AG04450 (cell line): ENCODE results near the gene NEK3. TPM values are rescaled to one million over a fixed set of nuclear protein-coding genes. Genes with fewer than 3 reads are reported as not detected.
"Not testable (repeated sequence)": the region's sequence is repeated elsewhere in the genome, so short reads cannot be mapped to it uniquely, and the experiment has no call there.

ENCODE experiments used
- CTCF ChIA-PET: fragments of 300-600, 350-600 bp; formaldehyde crosslinking; extraction: SDS; loops from one replicate; lab custom pipeline; 2022; ENCODE audit warnings: antibody characterized with exemption, inconsistent platforms; lab: Charles Lee
- POLR2A ChIA-PET: fragments of 350-600 bp; formaldehyde crosslinking; extraction: SDS; loops from one replicate; lab custom pipeline; 2021; ENCODE audit warnings: antibody characterized with exemption, inconsistent platforms; lab: Yijun Ruan, JAX
- DNase-seq: peaks from one replicate; pipeline ENCODE4 v3.0.0-alpha.2; 2011; ENCODE audit warnings: low read depth, low spot score
- H3K27ac ChIP-seq: one replicate; pipeline ENCODE4 v1.5.1; 2012; ENCODE audit warnings: low read depth, low read length, control low read depth
- H3K27me3 ChIP-seq: one replicate; pipeline ENCODE4 v1.6.0; 2012; ENCODE audit warnings: low read length; ENCODE audit not compliant: control insufficient read depth, insufficient read depth
- H3K4me3 ChIP-seq: 2 replicates; pipeline ENCODE4 v1.5.1; 2011; ENCODE audit warnings: mild to moderate bottlenecking, low read depth, low read length, control low read depth
- H3K9me3 ChIP-seq: 2 replicates; pipeline ENCODE4 v1.5.1; 2012; ENCODE audit warnings: low read length; ENCODE audit not compliant: control insufficient read depth, insufficient read depth
- CTCF ChIP-seq: IDR thresholded peaks from 2 replicates; pipeline ENCODE4 v1.5.1; 2011; ENCODE audit warnings: low read depth, low read length, control low read depth, inconsistent platforms
- polyA plus RNA-seq: library from polyadenylated mRNA; depleted of rRNA; stranded (reverse); fragments of >200 nt; gene quantifications from 2 replicates; pipeline ENCODE4 v1.2.3, GENCODE V29; 2011

NEK3 gene
- polyA plus RNA-seq, 1 experiment: 16.0 TPM

DNA sequence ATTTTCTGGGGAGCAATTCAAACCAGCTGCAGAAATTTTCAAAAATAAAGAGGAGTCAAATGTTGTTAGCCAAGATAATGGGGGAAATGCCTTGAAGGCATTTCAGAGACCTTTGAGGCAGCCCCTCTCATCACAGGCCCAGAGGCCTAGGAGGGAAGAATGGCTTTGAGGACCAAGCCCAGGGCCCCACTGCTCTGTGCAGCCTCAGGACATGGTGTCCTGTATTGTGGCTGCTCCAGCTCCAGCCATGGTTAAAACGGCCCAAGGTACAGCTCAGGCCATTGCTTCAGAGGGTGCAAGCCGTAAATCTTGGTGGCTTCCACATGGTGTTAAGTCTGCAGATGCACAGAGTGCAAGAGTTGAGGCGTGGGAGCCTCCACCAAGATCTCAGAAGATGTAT is 62.6 kb downstream of the NEK3 start:
- Histone ChIP-seq H3K27me3 (peaks cover 2% of the 10 kb centered on the region), H3K9me3 (no peaks in the 10 kb centered on the region), H3K27ac (no peak overlapping the region), H3K4me3 (no peak overlapping the region)
- TF ChIP-seq CTCF: no peak
- POLR2A ChIA-PET: no interaction called here
- DNase-seq: no peak
- CTCF ChIA-PET: no interaction called here

GRCh38 chr13:52096062-52096461 is 63.3 kb downstream of the NEK3 start:
- TF ChIP-seq CTCF: no peak
- Histone ChIP-seq H3K27ac (no peak overlapping the region), H3K9me3 (no peaks in the 10 kb centered on the region), H3K27me3 (peaks cover 2% of the 10 kb centered on the region), H3K4me3 (no peak overlapping the region)
- CTCF ChIA-PET: no interaction called here
- POLR2A ChIA-PET: no interaction called here
- DNase-seq: no peak

GRCh38 chr13:52092087-52092486 is 67.3 kb downstream of the NEK3 start:
- ChIA-PET POLR2A (no interaction called here), CTCF (no interaction called here)
- DNase-seq: no peak
- Histone ChIP-seq H3K9me3 (no peaks in the 10 kb centered on the region), H3K27me3 (peaks cover 2% of the 10 kb centered on the region), H3K4me3 (no peak overlapping the region), H3K27ac (no peak overlapping the region)
- no peak for TF ChIP-seq CTCF

GRCh38 chr13:52091473-52091872 is 67.9 kb downstream of the NEK3 start:
- no peak for TF ChIP-seq CTCF
- ChIA-PET POLR2A (no interaction called here), CTCF (no interaction called here)
- H3K27me3 ChIP-seq: peaks cover 2% of the 10 kb centered on the region
- H3K4me3 ChIP-seq: no peak overlapping the region
- H3K27ac ChIP-seq: no peak overlapping the region
- H3K9me3 ChIP-seq: no peaks in the 10 kb centered on the region
- no peak for DNase-seq

DNA sequence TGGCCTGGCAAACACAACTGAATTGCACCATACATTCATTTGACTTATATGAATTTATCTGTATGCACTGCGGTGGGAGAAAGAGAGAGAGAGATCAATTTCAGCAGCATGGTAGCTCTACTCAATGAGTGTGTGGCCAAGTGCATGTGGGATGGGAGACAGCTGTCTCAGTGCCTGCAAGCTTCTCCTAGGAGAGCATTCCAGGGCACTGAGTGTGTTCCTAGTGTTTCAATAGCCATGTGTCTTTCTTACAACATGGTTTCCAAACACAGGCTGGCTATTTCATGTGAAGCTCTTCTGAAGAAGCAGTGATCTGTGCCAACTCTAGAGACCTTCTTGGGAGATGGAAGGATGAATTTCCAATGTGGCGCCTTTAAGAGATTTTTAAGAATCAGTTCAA is 74.0 kb downstream of the NEK3 start:
- Histone ChIP-seq H3K9me3 (no peaks in the 10 kb centered on the region), H3K4me3 (no peak overlapping the region), H3K27me3 (no peaks in the 10 kb centered on the region), H3K27ac (no peak overlapping the region)
- TF ChIP-seq CTCF: no peak
- peak; percentile 72 for DNase-seq
- ChIA-PET POLR2A (interaction anchor here (0.6 kb wide), 1 partner anchor 151 kb away, joined by 3 read pairs; no protein-coding TSS in a partner anchor), CTCF (interaction anchor here (0.7 to 4.8 kb wide), 2 partner anchors 43 to 288 kb away, joined by 3 to 22 read pairs; partner anchors contain the start of gene NEK5)

DNA sequence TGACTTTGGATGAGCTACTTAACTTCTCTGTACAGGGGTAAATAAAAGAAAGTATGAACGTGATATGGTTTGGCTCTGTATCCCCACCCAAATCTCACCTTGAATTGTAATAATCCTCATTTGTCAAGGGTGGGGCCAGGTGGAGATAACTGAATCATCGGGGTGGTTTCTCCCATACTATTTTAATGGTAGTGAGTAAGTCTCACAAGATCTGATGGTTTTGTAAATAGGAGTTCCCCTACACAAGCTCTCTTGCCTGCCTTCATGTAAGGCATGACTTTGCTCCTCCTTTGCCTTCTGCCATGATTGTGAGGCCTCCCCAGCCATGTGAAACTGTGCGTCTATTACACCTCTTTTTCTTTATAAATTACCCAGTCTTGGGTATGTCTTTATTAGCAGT is 74.4 kb downstream of the NEK3 start:
- H3K9me3 ChIP-seq, H3K27ac ChIP-seq, DNase-seq, H3K27me3 ChIP-seq, H3K4me3 ChIP-seq, POLR2A ChIA-PET: not testable (repeated sequence)
- CTCF ChIA-PET: interaction anchor here (0.7 to 4.8 kb wide), 2 partner anchors 43 to 287 kb away, joined by 3 to 22 read pairs; partner anchors contain the start of gene NEK5
